Liver (tissue), 9 donors: ENCODE data around the gene MIEF2. TPM values are rescaled to one million over a fixed set of nuclear protein-coding genes. Genes with fewer than 3 reads are reported as not detected.

Experiments
- DNase-seq: peaks from one replicate; pipeline ENCODE4 v3.0.0-alpha.2; 2017; ENCODE audit warnings: low spot score
- H3K27ac ChIP-seq, 2 donors: one replicate each; pipeline ENCODE4 v1.7.0; 2013; ENCODE audit warnings: inconsistent platforms in 2 of 2, low read length in 2 of 2, control low read depth in 1 of 2, low read depth in 1 of 2, mild to moderate bottlenecking in 1 of 2
- H3K27me3 ChIP-seq, 4 donors: one replicate each; pipeline versions ENCODE4 v1.6.1 to v1.7.0; 2013; ENCODE audit warnings: low read length in 3 of 4, inconsistent platforms in 1 of 4, mild to moderate bottlenecking in 1 of 4, moderate library complexity in 1 of 4; ENCODE audit not compliant: control insufficient read depth in 4 of 4, insufficient read depth in 4 of 4
- H3K36me3 ChIP-seq, 4 donors: one replicate each; pipeline versions ENCODE4 v1.6.1 to v1.7.0; 2013; ENCODE audit warnings: low read length in 3 of 4, mild to moderate bottlenecking in 3 of 4, low read depth in 1 of 4, moderate library complexity in 1 of 4; ENCODE audit not compliant: control insufficient read depth in 4 of 4, insufficient read depth in 3 of 4
- H3K4me1 ChIP-seq, 4 donors: one replicate each; pipeline versions ENCODE4 v1.6.1 to v1.7.0; 2013; ENCODE audit warnings: low read length in 3 of 4, mild to moderate bottlenecking in 3 of 4, moderate library complexity in 1 of 4; ENCODE audit not compliant: control insufficient read depth in 4 of 4, insufficient read depth in 4 of 4
- H3K4me3 ChIP-seq, 3 donors: one replicate each; pipeline versions ENCODE4 v1.6.1 to v1.7.0; 2013; ENCODE audit warnings: low read length in 3 of 3, control low read depth in 1 of 3, low read depth in 1 of 3, mild to moderate bottlenecking in 1 of 3
- H3K9ac ChIP-seq, 2 donors: one replicate each; pipeline ENCODE4 v1.7.0; 2013; ENCODE audit warnings: low read length in 2 of 2, mild to moderate bottlenecking in 2 of 2, moderate library complexity in 2 of 2, control low read depth in 1 of 2, low read depth in 1 of 2
- H3K9me3 ChIP-seq, 4 donors: one replicate each; pipeline versions ENCODE4 v1.6.1 to v1.7.0; 2013; ENCODE audit warnings: low read length in 3 of 4; ENCODE audit not compliant: control insufficient read depth in 4 of 4
- EGR1 ChIP-seq, 2 donors: IDR thresholded peaks; 2 replicates each; pipeline ENCODE4 v1.6.1; 2016 to 2018; ENCODE audit warnings: antibody characterized with exemption in 2 of 2, low read depth in 2 of 2
- FOXA1 ChIP-seq: IDR thresholded peaks from 2 replicates; pipeline ENCODE4 v1.6.1; 2016; ENCODE audit warnings: antibody characterized with exemption
- GABPA ChIP-seq, 2 donors: IDR thresholded peaks in 1 of 2; conservative IDR thresholded peaks in 1 of 2; 2 replicates each; pipeline ENCODE4 v1.6.1; 2016; ENCODE audit warnings: antibody characterized with exemption in 2 of 2, mild to moderate bottlenecking in 1 of 2, moderate library complexity in 1 of 2
- HNF4G ChIP-seq: IDR thresholded peaks from 2 replicates; pipeline ENCODE4 v1.6.1; 2016; ENCODE audit warnings: antibody characterized with exemption
- JUND ChIP-seq, 2 donors: IDR thresholded peaks; 2 replicates each; pipeline ENCODE4 v1.6.1; 2016; ENCODE audit warnings: antibody characterized with exemption in 2 of 2
- NR2F2 ChIP-seq: IDR thresholded peaks from 2 replicates; pipeline ENCODE4 v1.6.1; 2016; ENCODE audit warnings: antibody characterized with exemption
- RAD21 ChIP-seq, 2 donors: IDR thresholded peaks; 2 replicates each; pipeline ENCODE4 v1.6.1; 2016; ENCODE audit warnings: antibody characterized with exemption in 2 of 2, mild to moderate bottlenecking in 2 of 2
- REST ChIP-seq: IDR thresholded peaks from 2 replicates; pipeline ENCODE4 v1.6.1; 2016; ENCODE audit warnings: antibody characterized with exemption, mild to moderate bottlenecking
- RXRA ChIP-seq, 2 donors: IDR thresholded peaks; 2 replicates each; pipeline ENCODE4 v1.6.1; 2017 to 2018; ENCODE audit warnings: antibody characterized with exemption in 2 of 2, mild to moderate bottlenecking in 1 of 2
- SP1 ChIP-seq: IDR thresholded peaks from 2 replicates; pipeline ENCODE4 v1.6.1; 2018; ENCODE audit warnings: antibody characterized with exemption, mild to moderate bottlenecking
- TAF1 ChIP-seq: conservative IDR thresholded peaks from 2 replicates; pipeline ENCODE4 v1.6.1; 2016; ENCODE audit warnings: antibody characterized with exemption, mild to moderate bottlenecking
- YY1 ChIP-seq: IDR thresholded peaks from 2 replicates; pipeline ENCODE4 v1.6.1; 2016; ENCODE audit warnings: antibody characterized with exemption, mild to moderate bottlenecking
- WGBS: extraction: QIAGEN DNeasy Blood & Tissue Kit; methylation state at CpG from one replicate; pipeline ENCODE4 v1.1.7; 2013; 5-methylcytosine and 5-hydroxymethylcytosine counted together
- polyA plus RNA-seq, 2 donors: library from polyadenylated mRNA; stranded (reverse) in 1 of 2; unstranded in 1 of 2; fragments of 200-250 nt in 1 of 2; fragments of >200 nt in 1 of 2; fragmentation: Nextera tagmentation in 1 of 2; extraction: Ambion mirVana in 1 of 2; gene quantifications; one replicate each; pipeline versions ENCODE4 v1.2.1 to v1.2.3, GENCODE V29; 2013 to 2015
- total RNA-seq, 2 donors: library from RNA; depleted of rRNA; stranded (reverse); fragments of >200 nt; gene quantifications; one replicate each; pipeline ENCODE4 v1.2.3, GENCODE V29; 2014
- TF ChIP-seq, protein P1 (sequence below): fragments of 150-350 bp; IDR thresholded peaks from 2 replicates; pipeline ENCODE4 v1.5.1; 2017; ENCODE audit warnings: improper control_type of control experiment, low read depth, low read length; ENCODE audit not compliant: missing input control
- TF ChIP-seq, protein P2 (sequence below): IDR thresholded peaks from 2 replicates; pipeline ENCODE4 v1.6.1; 2016; ENCODE audit warnings: antibody characterized with exemption
- TF ChIP-seq, protein P3 (sequence below): IDR thresholded peaks from 2 replicates; pipeline ENCODE4 v1.6.1; 2016; ENCODE audit warnings: antibody characterized with exemption
- donor health status: healthy.
- donor health status: healthy.
- donor health status: healthy.
- donor health status: healthy.
- donor health status: healthy.

Gene MIEF2
- total and polyA plus RNA-seq, 4 donors, result 4.1 to 11.1 (median 6.6) TPM

GRCh38 chr17:18217412-18218015, 42.9 kb upstream of the MIEF2 start:
- no peaks in the 10 kb centered on the region for H3K36me3 ChIP-seq
- peak; percentile 82 to 86 for TF ChIP-seq RAD21 (IDR thresholded peaks at IDR 0.05)
- TF ChIP-seq, protein P1, sequence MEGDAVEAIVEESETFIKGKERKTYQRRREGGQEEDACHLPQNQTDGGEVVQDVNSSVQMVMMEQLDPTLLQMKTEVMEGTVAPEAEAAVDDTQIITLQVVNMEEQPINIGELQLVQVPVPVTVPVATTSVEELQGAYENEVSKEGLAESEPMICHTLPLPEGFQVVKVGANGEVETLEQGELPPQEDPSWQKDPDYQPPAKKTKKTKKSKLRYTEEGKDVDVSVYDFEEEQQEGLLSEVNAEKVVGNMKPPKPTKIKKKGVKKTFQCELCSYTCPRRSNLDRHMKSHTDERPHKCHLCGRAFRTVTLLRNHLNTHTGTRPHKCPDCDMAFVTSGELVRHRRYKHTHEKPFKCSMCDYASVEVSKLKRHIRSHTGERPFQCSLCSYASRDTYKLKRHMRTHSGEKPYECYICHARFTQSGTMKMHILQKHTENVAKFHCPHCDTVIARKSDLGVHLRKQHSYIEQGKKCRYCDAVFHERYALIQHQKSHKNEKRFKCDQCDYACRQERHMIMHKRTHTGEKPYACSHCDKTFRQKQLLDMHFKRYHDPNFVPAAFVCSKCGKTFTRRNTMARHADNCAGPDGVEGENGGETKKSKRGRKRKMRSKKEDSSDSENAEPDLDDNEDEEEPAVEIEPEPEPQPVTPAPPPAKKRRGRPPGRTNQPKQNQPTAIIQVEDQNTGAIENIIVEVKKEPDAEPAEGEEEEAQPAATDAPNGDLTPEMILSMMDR, result peak; percentile 96
- no peak for TF ChIP-seq SP1
- 25% methylated on average over 6 of the region's 6 CpGs for WGBS
- no peak overlapping the region for H3K4me3 ChIP-seq
- H3K4me1 ChIP-seq, result no peaks in the 10 kb centered on the region
- H3K9ac ChIP-seq, result no peak overlapping the region
- H3K9me3 ChIP-seq, result no peaks in the 10 kb centered on the region
- H3K27me3 ChIP-seq, result no peaks in the 10 kb centered on the region
- H3K27ac ChIP-seq, result no peak overlapping the region
- peak; percentile 82 for DNase-seq

GRCh38 chr17:18218756-18219415, 41.6 kb upstream of the MIEF2 start:
- no peak overlapping the region for H3K4me3 ChIP-seq
- H3K36me3 ChIP-seq, result no peaks in the 10 kb centered on the region
- no peak for TF ChIP-seq FOXA1
- TF ChIP-seq RXRA (IDR thresholded peaks at IDR 0.05), result peak in 1 of 2 donors; percentile 7
- TF ChIP-seq, protein P2, sequence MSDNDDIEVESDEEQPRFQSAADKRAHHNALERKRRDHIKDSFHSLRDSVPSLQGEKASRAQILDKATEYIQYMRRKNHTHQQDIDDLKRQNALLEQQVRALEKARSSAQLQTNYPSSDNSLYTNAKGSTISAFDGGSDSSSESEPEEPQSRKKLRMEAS, result no peak
- TF ChIP-seq TAF1, result no peak
- TF ChIP-seq, protein P3, sequence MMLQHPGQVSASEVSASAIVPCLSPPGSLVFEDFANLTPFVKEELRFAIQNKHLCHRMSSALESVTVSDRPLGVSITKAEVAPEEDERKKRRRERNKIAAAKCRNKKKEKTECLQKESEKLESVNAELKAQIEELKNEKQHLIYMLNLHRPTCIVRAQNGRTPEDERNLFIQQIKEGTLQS, result no peak
- no peak for TF ChIP-seq GABPA (IDR thresholded peaks at IDR 0.05 in 1 of 2, conservative IDR thresholded peaks at IDR 0.05 in 1 of 2)
- TF ChIP-seq EGR1 (IDR thresholded peaks at IDR 0.05; ENCODE audit: low read depth in 2 of 2), result no peak
- no peak for TF ChIP-seq RAD21 (IDR thresholded peaks at IDR 0.05)
- TF ChIP-seq NR2F2, result peak; percentile 18
- no peak for TF ChIP-seq YY1
- TF ChIP-seq JUND (IDR thresholded peaks at IDR 0.05), result no peak
- WGBS, result 62% methylated on average over 4 of the region's 4 CpGs
- no peaks in the 10 kb centered on the region for H3K27me3 ChIP-seq
- H3K27ac ChIP-seq, result no peak overlapping the region
- H3K9me3 ChIP-seq, result no peaks in the 10 kb centered on the region
- H3K9ac ChIP-seq, result no peak overlapping the region
- no peak for DNase-seq
- no peaks in the 10 kb centered on the region for H3K4me1 ChIP-seq

GRCh38 chr17:18224053-18224386, 36.4 kb upstream of the MIEF2 start:
- H3K4me1 ChIP-seq, result peaks cover 0 to 15% (median 6%) of the 10 kb centered on the region in 4 donors
- no peak overlapping the region for H3K9ac ChIP-seq
- H3K27me3 ChIP-seq, result no peaks in the 10 kb centered on the region
- H3K9me3 ChIP-seq, result no peaks in the 10 kb centered on the region
- no peak overlapping the region for H3K4me3 ChIP-seq
- H3K27ac ChIP-seq, result no peak overlapping the region
- H3K36me3 ChIP-seq, result no peaks in the 10 kb centered on the region
- TF ChIP-seq REST, result no peak
- TF ChIP-seq GABPA (IDR thresholded peaks at IDR 0.05 in 1 of 2, conservative IDR thresholded peaks at IDR 0.05 in 1 of 2), result no peak
- TF ChIP-seq HNF4G, result no peak
- no peak for TF ChIP-seq RAD21 (IDR thresholded peaks at IDR 0.05)
- TF ChIP-seq, protein P1, result no peak
- TF ChIP-seq, protein P2, result no peak
- TF ChIP-seq EGR1 (IDR thresholded peaks at IDR 0.05; ENCODE audit: low read depth in 2 of 2), result no peak
- no peak for TF ChIP-seq YY1
- TF ChIP-seq NR2F2, result no peak
- no peak for DNase-seq
- WGBS, result 90% methylated on average over 4 of the region's 4 CpGs
